ENCODE measurements around the gene ZNF451.

ZNF451 gene

DNA sequence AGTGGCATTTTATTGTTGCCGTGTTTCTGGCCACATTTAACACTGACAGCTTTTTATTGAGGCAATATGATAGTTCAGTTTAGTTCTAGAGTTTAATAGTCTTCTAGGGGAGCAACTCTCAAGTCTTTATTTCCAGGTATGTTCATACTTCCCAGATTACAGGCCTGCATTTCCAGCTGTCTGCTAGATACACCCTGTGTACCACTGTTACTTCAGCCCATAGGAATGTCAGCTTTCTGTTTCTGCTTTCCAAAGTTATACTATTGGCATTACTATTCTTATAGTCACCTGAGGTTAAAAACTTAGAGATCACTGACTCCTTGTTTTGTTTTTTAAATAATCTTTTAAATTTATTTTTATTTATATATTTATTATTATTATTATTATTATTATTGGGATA lies 7.6 kb downstream of the ZNF451 start:
- no peak for DNase-seq

GRCh38 chr6:57102976-57103375 lies 13.0 kb downstream of the ZNF451 start:
- no peak for DNase-seq

GRCh38 chr6:57104336-57104735 lies 14.3 kb downstream of the ZNF451 start:
- no peak for DNase-seq

DNA sequence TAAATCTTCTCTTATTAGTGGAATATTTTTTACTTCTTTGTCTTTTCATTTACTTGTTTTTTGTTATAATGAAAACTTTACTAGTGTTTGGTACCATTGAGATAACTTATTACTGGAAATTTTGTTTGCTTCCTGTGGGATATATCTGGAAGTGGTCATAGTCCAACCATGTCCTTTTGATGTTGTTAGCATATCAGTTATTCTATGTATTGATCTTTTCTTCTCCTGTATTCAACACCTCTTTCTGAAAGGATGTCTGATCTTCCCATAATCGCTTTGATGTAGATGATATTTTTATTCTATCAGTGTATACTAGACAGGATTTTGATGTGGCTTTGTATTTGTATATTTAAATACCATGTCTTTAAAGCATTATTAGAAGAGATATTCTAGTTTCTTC lies 17.0 kb downstream of the ZNF451 start:
- no peak for DNase-seq

DNA sequence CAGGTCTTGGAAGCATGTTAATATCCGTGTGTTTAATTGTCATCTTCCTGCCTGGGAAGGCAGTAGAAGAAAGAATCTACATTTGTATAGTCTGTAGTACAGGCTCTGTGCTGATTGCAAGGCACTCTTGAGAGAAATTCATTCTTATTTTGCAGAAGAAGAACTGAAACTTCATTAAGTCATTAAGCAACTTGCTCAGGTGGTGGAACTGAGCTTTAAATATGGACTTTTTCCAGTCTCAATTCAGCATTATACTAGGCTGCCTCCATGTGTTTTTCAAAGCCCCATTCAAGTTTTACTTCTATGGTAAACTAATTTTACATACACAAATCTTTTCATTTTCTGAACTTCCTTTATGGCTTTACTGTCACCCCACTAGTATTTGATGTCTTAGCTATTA lies 18.7 kb downstream of the ZNF451 start:
- DNase-seq = no peak

GRCh38 chr6:57109880-57110279 lies 19.9 kb downstream of the ZNF451 start:
- no peak for DNase-seq

- no peak for DNase-seq
Measured at GRCh38 chr6:57113105-57113504, 23.1 kb downstream of the ZNF451 start.

- DNase-seq = no peak
Measured at GRCh38 chr6:57116776-57117175, 26.8 kb downstream of the ZNF451 start.

GRCh38 chr6:57117796-57118195 lies 27.8 kb downstream of the ZNF451 start:
- no peak for DNase-seq

DNA sequence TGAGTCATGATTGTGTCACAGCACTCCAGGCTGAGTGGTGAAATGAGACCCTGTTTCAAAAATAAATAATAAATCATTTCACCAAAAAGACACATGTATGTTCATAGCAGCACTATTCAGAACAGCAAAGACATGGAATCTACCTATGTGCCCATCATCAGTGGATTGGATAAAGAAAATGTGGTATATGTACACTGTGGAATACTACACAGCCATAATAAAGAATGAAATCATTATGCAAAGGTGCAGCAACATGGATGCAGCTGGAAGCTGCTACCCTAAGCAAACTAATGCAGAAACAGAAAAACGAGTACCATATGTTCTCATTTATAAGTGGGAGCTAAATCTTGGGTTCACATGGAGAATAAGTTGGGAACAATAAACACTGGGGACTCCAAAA lies 33.1 kb downstream of the ZNF451 start:
- no peak for DNase-seq

DNA sequence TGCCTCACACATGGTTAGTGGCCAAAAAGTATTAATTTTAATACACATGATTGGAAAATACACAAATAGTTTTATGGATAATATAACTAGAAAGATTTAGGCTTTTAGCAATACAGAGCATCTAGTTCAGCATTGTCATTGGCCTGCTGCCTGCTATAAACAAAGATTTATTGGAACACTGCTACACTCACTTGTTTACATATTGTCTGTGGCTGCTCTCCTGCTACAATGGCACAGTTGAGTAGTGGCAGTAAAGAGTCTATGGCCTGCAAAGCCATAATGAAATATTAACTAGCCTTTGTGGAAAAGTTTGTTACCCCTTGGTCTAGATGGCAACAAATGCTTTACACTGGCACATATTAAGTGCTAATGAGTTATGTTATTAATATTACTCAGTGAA lies 37.8 kb downstream of the ZNF451 start:
- no peak for DNase-seq

GRCh38 chr6:57130661-57131177 lies 40.7 kb downstream of the ZNF451 start:
- DNase-seq = no peak

DNA sequence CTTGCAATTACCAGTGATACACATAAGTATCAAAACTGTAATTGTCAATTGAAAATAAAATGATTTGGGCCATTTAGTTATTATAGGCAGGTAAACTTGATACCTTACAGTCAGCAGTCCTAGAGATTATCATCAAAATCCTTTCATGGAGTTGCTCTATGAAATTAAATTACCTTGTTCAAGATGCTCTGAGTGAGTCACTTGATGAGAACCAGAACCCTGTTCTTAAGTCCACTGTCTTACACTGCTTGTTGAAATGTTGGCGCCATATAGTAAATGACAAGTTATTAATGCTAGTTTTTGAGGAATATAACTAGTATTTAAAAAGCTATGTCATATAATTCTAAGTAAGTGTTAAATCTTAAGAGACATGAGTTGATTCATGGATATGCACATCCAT lies 45.0 kb downstream of the ZNF451 start:
- no peak for DNase-seq

GRCh38 chr6:57135885-57136284 lies 45.9 kb downstream of the ZNF451 start:
- DNase-seq = no peak

DNA sequence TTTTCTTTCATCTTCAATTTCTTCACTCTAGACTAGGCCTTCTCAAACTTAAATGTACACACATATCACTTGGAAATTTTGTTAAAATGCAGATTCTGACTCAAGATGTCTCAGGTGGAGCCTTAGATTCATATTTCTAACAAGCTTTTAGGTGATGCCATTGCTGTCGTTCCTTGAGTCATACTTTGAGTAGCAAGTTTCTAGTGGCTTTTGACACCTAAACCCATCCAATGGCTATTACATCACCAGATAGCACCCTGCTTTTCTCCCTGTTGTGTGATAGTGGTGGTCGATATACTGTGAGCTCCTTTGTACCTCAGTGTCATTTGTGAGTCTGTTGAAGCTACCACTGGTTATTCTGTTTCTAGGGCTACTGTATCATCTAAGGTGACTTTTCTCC lies 47.4 kb downstream of the ZNF451 start:
- no peak for DNase-seq

- no peak for DNase-seq
Measured at GRCh38 chr6:57138026-57138425, 48.0 kb downstream of the ZNF451 start.

DNA sequence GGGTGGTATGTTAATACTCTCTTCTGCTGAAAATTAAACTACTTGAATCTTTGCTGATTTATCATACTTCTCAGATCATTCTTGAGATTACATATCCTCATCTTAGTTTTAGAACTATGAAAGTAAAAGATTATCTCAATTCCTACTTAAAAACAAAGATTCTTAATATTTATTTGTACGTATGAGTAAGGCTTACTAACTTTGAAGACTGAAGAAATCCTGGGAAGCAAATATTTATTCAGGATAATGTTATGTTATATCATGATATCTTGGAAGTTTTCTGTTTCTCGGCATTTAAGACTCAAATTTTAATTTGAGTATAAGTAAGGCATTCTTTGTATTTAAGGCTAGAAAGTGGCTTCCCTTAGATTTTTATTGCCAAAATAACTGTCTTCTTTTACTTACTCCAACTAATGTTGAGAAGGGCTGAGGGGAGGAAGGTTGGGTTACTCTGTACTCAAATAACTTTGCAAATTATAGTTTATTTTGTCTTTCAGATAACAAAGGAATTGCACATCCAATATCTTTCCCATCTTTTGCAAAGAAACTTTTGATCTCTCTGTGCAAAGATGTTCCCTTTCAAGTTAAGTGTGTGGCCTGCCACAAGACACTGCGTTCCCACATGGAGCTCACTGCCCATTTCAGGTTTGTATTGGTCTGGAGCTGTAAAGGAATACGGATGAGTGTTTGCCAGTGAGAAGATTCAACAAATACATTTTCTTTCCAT lies 51.6 kb downstream of the ZNF451 start:
- no peak for DNase-seq

DNA sequence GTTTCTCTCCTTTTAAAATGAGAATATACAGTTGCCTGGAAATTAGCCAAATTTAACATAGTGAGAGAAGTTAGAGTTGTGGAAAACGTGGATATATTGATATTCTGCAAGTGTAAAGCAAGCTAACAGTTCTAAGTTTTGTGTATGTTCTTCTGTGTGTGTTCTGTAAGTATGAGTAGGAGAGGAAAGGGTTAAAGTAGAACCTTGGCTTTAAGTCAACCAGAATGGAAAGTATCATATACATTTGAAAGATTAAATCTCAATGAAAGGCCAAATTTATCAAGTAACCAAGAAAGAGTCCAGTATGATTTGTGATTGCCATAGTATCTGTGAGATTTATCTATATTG lies 52.2 kb downstream of the ZNF451 start:
- DNase-seq = no peak

DNA sequence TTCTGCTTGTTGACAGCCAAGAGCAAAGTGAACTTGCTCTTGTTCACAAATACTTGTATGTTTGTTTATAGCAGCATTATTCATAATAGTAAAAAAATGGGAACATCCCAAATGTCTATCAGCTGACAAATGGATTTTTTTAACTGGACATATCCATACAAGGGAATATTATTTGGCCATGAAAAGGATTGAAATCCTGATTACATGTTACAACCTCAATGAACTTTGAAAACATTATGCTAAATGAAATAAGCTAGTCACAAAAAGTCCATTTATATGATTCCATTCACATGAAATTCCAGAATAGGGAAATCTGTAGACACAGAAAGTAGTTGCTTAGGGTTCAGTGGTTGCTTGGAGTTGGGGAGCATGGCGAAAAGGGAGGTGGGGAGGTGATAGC lies 53.7 kb downstream of the ZNF451 start:
- DNase-seq = no peak

DNA sequence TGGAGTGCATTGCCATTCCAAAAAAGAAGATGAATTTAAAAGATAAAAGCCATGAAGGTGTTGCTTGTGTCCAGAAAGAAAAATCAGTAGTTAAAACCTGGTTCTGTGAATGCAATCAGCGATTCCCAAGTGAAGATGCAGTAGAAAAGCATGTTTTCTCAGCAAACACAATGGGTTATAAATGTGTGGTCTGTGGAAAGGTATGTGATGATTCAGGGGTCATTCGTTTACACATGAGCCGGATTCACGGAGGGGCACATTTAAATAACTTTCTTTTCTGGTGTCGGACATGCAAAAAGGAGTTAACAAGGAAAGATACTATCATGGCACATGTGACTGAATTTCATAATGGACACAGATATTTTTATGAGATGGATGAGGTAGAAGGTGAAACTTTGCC lies 57.4 kb downstream of the ZNF451 start:
- no peak for DNase-seq

- no peak for DNase-seq
Measured at GRCh38 chr6:57147955-57148858, 58.2 kb downstream of the ZNF451 start.

- DNase-seq = no peak
Measured at GRCh38 chr6:57158658-57159057, 68.7 kb downstream of the ZNF451 start.

- no peak for DNase-seq
Measured at GRCh38 chr6:57159127-57159526, 69.1 kb downstream of the ZNF451 start.

GRCh38 chr6:57162028-57162427 lies 72.0 kb downstream of the ZNF451 start:
- DNase-seq = no peak
